Measurements from ENCODE around the gene FGF12. TPM values are rescaled to one million over a fixed set of nuclear protein-coding genes. Genes with fewer than 3 reads are reported as not detected.

FGF12 gene
- total and polyA plus RNA-seq, 7 donors = 0.25 to 0.87 (median 0.71) TPM

GRCh38 chr3:192351441-192351840 lies 375.9 kb downstream of the FGF12 start:
- DNase-seq = no peak
- Histone ChIP-seq H3K4me3 (no peak overlapping the region), H3K27ac (no peak overlapping the region), H3K27me3 (ENCODE audit: insufficient read depth in 3 of 3, low read length in 2 of 3) (no peaks in the 10 kb centered on the region), H3K36me3 (ENCODE audit: insufficient read depth in 1 of 2, low read depth in 1 of 2) (no peaks in the 10 kb centered on the region), H3K9me3 (no peaks in the 10 kb centered on the region), H3K4me1 (no peaks in the 10 kb centered on the region)
- ATAC-seq = no peak
- TF ChIP-seq, protein P1, sequence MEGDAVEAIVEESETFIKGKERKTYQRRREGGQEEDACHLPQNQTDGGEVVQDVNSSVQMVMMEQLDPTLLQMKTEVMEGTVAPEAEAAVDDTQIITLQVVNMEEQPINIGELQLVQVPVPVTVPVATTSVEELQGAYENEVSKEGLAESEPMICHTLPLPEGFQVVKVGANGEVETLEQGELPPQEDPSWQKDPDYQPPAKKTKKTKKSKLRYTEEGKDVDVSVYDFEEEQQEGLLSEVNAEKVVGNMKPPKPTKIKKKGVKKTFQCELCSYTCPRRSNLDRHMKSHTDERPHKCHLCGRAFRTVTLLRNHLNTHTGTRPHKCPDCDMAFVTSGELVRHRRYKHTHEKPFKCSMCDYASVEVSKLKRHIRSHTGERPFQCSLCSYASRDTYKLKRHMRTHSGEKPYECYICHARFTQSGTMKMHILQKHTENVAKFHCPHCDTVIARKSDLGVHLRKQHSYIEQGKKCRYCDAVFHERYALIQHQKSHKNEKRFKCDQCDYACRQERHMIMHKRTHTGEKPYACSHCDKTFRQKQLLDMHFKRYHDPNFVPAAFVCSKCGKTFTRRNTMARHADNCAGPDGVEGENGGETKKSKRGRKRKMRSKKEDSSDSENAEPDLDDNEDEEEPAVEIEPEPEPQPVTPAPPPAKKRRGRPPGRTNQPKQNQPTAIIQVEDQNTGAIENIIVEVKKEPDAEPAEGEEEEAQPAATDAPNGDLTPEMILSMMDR (IDR thresholded peaks at IDR 0.05) = no peak
- WGBS, 3 donors = 89 to 95% (median 89%) methylated on average over 3 of the region's 3 CpGs
- intact Hi-C loops (cut with DNase I) = no loop called here

DNA sequence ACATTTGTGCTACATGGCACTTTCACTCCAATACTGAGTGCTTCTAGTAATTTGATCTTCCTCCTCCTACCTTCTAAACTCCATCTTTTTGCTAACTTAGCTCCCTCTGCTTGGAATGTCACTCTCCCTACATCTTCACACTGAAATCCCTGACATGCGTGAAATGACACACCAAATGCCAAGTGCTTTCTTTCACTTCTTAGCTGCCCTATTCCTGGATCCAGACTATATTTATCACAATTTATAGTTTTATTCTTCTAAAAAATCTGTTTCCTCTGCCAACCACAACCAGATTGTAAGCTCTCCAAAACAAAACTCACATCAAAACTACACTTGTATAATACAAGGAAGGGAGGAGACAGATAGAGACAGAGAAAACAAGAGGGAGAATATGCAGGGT lies 387.3 kb downstream of the FGF12 start:
- 60 to 74% (median 62%) methylated on average over 1 of the region's 1 CpG for WGBS, 3 donors
- H3K4me1 ChIP-seq = no peaks in the 10 kb centered on the region
- no peaks in the 10 kb centered on the region for H3K9me3 ChIP-seq
- no peaks in the 10 kb centered on the region for H3K36me3 ChIP-seq (ENCODE audit: insufficient read depth in 1 of 2, low read depth in 1 of 2)
- TF ChIP-seq, protein P1 (IDR thresholded peaks at IDR 0.05) = no peak
- DNase-seq (no peak), ATAC-seq (no peak)
- no peak overlapping the region for H3K4me3 ChIP-seq
- intact Hi-C loops (cut with DNase I) = no loop called here
- no peak overlapping the region for H3K27ac ChIP-seq
- H3K27me3 ChIP-seq (ENCODE audit: insufficient read depth in 3 of 3, low read length in 2 of 3) = no peaks in the 10 kb centered on the region

DNA sequence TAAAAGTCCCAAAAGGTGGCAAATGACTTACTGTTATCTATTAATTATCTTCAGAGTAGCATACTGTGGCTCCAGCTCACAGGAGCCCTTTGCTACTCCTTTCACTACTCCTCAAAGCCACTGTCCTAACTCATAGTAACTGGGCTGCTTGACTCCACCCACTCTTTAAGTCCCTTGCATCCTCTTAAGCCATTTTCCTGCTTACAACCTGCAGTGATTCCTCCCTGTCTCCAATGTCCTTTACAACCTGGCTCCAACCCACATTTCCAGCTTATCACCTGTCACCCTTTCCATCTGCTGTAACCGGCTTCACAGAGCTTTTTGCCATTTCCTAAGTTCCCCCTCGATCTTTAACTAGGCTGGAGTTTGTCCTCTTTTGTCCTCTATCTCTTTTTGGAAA lies 388.1 kb downstream of the FGF12 start:
- Histone ChIP-seq H3K4me3 (no peak overlapping the region), H3K27me3 (ENCODE audit: insufficient read depth in 3 of 3, low read length in 2 of 3) (no peaks in the 10 kb centered on the region), H3K36me3 (ENCODE audit: insufficient read depth in 1 of 2, low read depth in 1 of 2) (no peaks in the 10 kb centered on the region), H3K4me1 (no peaks in the 10 kb centered on the region), H3K9me3 (no peaks in the 10 kb centered on the region), H3K27ac (no peak overlapping the region)
- intact Hi-C loops (cut with DNase I) = no loop called here
- no peak for DNase-seq
- TF ChIP-seq, protein P1 (IDR thresholded peaks at IDR 0.05) = no peak
- ATAC-seq = no peak
- 51 to 57% (median 57%) methylated on average over 2 of the region's 2 CpGs for WGBS, 3 donors

- DNase-seq (no peak), ATAC-seq (no peak)
- 81 to 87% (median 82%) methylated on average over 5 of the region's 5 CpGs for WGBS, 3 donors
- Histone ChIP-seq H3K36me3 (ENCODE audit: insufficient read depth in 1 of 2, low read depth in 1 of 2) (no peaks in the 10 kb centered on the region), H3K4me1 (no peaks in the 10 kb centered on the region), H3K27ac (no peak overlapping the region), H3K4me3 (no peak overlapping the region), H3K9me3 (no peaks in the 10 kb centered on the region), H3K27me3 (ENCODE audit: insufficient read depth in 3 of 3, low read length in 2 of 3) (no peaks in the 10 kb centered on the region)
- TF ChIP-seq, protein P1 (IDR thresholded peaks at IDR 0.05) = no peak
- intact Hi-C loops (cut with DNase I) = no loop called here
These were observed 391.1 kb downstream of the FGF12 start for GRCh38 chr3:192336286-192336685.

All from psoas muscle (tissue), 8 donors.